ENCODE data around the gene TMEM272. TPM values are rescaled to one million over a fixed set of nuclear protein-coding genes. Genes with fewer than 3 reads are reported as not detected.

The TMEM272 gene
- total RNA-seq, 1 donor from 2014 or later, result 0.55 TPM

DNA sequence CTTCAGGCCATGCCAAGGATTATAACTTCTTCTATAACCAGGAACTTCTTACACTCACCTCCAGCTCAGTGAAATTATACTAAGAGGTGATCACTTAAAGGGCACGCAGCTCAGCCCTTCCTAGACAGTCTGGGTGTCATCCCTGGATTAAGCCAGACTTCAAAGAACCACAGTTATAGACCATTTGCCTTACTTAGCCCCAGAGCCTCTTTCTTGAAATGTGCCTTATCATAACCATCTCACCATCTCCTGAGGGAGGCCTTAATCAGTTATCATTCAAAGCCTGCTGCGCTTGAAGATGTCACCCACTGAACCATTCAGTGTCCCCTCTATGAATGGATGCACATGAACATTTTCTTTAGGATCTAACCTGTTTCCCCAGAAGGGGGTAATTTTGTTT, 30.9 kb downstream of the TMEM272 start:
- no peak for ATAC-seq
- DNase-seq, result no peak
- intact Hi-C loops (cut with micrococcal nuclease), result no loop called here

DNA sequence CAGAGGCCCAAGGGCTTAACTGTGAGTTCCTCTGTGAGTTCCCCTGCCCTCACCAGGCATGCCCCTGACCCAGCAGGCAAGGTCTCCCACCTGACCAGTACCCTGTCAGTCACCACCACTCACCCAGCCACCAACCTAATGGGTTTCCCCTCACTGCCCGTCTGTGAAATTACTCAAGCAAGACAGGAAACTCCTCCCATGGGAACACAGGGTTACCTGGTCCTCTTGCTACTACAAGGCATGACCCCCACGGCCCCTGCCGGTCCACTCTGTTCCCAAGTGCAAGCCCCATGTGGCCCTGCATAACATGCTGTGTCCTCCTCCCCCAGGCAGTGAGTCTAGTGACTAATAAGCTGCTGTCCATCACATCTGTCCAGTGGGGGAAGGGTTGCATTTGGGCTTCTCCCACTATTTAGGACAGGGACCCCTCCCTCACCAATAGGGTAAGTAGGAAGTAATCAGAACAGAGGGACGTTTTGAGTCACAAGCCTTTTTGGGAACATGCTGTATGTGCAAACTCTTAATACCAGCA, 33.0 kb downstream of the TMEM272 start:
- DNase-seq (no peak), ATAC-seq (peak; percentile 7)
- intact Hi-C loops (cut with micrococcal nuclease), result no loop called here

DNA sequence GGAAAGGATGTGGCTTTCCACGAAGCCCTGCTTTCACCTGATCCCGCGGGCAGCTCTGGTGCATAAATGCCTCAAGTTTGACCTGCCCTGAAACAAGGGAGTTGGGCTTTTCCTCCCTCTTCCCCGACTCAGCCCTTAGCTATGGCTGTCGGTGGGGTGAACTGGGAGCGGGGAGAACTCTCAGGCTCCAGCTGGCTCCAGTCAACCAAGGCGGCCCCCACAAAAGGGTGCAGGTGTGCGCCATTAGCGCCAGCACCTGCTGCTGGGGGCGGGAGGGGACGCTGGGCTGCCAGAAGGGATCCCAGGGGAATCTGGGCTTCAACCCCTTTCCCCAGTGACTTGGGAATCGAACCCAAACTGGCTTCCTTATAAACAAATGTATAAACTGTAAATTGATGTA, 33.9 kb downstream of the TMEM272 start:
- intact Hi-C loops (cut with micrococcal nuclease), result no loop called here
- DNase-seq, result no peak
- ATAC-seq, result no peak

DNA sequence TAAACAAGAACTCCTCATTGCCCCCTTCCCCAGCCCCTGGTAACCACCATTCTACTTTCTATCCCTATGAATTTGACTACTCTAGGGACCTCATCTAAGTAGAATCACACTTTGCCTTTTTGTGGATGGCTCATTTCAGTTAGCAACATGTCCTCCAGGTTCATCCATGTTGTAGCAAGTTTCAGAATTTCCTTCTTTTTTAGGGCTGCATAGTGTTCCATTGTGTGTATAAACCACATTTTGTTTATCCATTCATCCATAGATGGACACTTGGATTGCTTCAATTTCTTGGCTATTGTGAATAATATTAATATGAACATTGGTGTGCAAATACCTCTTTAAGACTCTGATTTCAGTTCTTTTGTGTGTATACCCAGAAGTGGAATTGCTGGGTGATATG, 36.2 kb downstream of the TMEM272 start:
- DNase-seq (no peak), ATAC-seq (no peak)
- intact Hi-C loops (cut with micrococcal nuclease), result no loop called here

DNA sequence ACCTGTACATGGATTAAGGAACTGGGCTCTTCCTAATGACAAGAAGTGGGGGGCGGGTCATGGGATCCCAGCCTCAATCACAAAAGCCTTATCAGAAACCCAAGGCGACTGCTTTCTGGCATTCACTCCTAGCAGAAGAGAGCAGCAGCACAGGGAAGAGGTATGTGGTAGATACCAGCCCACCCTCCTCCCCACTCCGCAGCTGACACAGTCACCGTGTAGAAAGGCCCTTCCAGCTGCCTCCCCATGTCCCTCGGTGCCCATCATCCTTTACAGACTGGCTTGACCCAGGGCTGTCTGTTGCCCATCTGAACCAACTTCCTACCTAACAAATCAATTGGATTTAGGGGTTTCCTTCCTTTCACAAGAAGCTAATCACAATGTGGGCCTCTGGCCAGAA, 37.9 kb downstream of the TMEM272 start:
- DNase-seq (no peak), ATAC-seq (no peak)
- intact Hi-C loops (cut with micrococcal nuclease), result no loop called here

DNA sequence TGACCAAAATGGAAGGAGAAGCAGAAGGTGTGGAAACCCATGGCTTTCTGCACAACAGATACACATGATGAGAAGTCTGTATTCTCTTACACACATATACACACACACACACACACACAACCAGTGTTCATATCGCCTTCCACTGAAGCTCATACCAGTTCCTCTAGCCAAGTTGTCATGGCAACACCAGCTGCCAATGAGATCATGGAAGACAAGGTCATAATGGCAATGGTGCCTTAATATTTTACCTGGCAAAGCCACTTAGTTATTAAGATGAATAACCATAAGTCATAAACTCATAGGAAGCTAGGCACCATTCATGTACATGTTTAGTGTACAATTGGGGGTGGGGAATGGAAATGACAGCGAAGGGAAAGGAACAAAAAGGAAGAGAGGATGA, 38.4 kb downstream of the TMEM272 start:
- no peak for DNase-seq
- no peak for ATAC-seq
- intact Hi-C loops (cut with micrococcal nuclease), result no loop called here

DNA sequence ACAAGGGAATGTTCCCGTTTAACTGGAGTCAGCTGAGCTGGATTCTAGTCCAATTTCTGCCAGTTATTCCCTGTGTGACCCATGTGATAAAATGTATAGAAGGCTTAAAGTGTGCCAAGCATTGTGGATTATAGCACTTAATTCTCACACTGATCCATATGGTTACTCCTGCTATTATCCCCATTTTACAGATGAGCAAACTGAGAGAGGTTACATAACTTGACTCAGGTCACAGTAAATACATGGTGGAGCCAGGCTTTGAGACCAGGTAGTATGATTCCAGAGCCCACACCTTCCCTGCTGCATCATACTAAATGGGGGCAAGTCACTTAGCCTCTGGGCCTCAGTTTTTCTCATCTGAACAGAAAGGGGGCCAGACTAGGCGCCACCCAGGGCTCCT, 39.1 kb downstream of the TMEM272 start:
- intact Hi-C loops (cut with micrococcal nuclease), result no loop called here
- no peak for ATAC-seq
- no peak for DNase-seq

DNA sequence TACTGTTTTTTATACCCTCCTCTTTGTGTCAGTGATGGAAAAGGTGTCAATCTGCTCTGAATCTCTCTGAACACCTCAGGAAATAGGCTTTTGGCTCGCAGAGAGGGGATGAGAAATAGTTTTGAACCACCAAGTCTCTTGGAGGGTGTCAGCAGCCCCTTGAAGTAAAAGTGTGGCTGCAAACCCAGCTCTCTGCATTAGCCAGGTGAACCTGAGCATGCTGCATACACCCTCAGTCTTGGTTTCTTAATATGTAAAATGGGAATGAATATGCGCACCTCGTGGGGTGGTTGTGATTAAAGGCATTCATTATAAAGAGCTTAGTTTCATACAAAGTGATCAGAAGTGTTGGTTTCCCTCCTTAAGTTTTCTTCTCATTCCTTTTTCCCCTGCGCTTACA, 39.7 kb downstream of the TMEM272 start:
- DNase-seq (no peak), ATAC-seq (no peak)
- intact Hi-C loops (cut with micrococcal nuclease), result no loop called here

DNA sequence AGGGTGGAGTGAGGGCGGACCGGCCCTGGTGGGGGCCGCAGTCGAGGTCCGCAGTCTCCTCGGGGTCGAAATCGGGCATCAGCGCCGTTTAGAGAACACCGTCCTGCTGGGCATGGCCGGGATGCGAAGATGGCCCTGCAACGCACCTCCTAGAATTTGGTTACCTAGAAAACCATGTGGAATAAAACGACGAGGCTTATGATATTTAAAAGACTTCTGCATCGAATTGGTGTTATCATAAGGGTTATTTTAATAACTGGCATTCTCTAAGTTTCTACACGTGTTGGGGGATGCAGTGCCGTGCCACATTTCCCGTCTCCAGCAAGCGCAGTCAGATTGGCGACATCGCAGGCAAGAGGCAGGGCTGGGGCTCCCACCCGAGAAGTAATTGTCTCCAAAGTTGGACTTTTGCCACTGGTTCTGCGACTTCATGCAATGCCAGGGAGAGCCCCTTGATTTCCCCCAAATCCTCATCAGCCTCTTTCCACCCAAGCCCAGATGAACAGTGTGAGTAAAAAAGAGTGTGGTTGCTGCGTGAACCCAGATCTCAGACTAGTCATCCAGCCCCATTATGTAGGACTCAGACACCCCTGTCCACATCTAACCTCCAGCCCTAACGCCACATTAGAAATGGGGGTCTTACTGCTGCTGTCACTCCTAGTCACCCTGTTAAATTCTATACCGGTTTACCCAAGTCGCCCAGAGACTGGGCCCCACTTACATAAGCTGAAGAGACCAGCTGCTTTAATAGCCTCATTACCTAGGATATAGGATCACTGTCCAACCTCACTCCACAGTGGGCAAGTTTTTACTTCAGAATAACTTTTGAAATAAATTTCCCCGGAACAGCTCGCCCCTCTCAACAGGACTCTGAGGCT, 40.4 kb downstream of the TMEM272 start:
- ATAC-seq (no peak), DNase-seq (peak; percentile 52)
- intact Hi-C loops (cut with micrococcal nuclease), result no loop called here

DNA sequence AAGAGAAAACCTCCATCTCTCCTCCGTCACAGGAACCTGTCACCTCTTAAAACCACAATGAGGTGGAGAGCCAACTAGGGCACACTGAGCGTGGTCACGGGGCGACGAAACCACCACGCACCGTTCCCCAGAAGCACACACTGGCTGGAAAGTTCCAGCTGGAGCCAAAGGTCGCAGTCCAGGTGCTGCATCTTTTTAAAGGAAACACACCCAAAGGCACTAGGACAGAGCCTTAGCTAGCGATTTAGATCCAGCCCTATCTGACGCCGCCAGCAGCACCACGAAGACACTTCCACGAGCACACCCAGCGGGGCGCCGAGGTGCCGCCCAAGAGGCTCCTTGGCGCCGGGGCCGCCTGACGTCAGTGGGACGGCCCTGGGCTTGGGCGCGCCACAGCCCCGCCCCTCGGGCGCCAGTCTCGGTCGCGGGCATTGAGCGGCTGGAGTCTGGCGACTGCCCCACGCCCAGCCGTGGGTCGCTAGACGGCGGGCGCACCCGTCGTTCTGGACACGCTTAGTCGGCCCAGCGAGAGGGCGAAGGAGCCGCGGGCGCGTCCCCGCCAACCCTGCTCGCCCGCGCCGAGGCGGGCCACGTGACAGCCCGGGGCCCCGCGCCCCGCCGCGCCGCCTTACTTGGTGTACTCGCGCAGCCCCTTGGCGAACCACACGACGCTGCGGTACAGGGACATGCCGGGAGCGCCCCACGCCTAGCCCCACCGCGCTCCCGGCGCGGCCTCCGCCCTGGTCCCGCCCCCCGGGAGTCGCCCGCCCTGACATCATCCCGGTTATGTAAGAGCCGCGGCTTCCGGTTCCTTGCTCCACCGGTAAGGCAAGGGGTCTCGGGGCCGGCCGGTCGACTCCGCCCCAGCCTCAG, 41.3 kb downstream of the TMEM272 start, which contains the start of gene DHRS12:
Gene DHRS12 (minus strand): TSS at position 742 of the 873 bp plus-strand sequence. CDS start 4,504 bp downstream, outside the sequence.
- intact Hi-C loops (cut with micrococcal nuclease), result no loop called here
- DNase-seq (peak; percentile 96), ATAC-seq (peak; percentile 88)

DNA sequence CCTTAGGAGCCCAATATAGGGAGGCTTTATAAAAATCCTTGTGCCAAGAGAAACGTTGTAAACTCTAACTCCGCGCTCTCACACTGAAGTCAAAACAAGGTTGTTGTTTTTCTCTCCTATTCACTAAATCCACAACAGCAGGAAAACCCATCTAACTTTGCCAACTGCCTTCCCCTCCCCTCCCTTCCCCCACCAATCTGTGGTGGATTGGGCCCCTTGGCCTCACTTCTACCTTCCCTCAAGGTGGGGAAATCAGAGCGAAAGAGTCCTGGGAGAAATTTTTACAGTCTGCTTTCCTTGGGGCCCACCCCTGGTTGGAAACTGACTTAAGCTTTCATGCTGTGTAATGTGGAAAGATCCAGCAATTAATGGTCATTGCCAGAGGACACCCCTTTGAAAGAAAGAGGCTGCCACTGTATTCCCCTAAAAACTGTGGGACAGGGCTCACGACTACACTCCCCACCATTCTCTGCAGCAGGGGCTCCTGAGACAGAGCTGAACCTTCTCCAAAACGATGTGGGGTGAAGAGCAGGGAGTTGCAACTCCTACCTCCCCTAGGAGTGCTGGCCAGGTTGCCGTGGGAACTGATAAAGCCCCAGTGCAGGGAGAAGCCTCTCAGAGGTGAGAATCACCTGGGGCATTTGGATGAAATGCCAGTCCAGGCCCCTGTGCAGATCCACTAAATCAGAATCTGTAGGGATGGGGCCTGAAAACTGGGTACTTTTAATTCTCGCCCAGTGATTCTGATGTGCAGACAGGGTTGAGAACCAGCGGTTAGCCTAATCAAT, 42.2 kb downstream of the TMEM272 start:
- DNase-seq (no peak), ATAC-seq (no peak)
- intact Hi-C loops (cut with micrococcal nuclease), result no loop called here

DNA sequence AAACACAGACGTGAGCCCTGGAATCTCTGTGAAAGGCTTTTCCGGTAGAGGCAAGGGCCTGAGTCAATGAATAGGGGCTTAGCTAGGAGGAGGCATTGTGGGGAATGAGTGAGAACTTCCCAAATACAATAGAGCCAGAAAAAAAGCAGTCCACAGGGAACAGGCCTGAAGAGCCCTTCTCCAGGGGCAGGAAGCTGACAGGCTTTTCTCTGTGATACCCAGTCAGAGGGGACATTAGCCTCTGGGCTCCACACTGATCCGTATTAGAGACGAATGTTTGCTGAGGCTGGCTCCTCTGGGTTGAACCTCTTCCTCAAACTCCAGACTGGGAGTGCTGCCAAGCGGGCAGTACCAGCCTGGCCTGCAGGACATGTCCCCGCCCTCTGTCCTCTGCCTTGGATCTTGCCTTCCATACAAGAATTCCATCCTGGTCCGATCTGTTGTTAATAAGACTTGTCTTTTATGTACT, 43.3 kb downstream of the TMEM272 start:
- DNase-seq, result peak; percentile 86
- peak; percentile 34 for ATAC-seq
- intact Hi-C loops (cut with micrococcal nuclease), result no loop called here

DNA sequence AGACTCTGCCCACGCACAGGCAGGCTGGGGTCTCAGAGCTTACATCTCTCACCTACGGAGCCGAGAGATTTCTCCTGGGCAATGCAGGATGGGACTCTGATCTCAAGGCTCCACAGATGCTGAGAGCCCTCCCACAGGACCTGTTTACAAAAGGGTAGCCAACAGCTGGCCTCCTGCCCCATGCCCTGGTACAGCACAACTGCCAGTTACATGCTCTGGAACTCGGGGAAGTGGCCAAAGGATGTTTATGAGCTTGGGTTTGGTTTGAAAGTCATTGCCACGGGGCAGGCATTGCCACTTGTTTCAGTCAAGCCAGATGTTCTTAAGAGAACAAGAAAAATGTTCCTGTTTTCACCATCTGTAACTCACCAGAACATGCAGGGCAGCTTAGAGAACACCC, 44.5 kb downstream of the TMEM272 start:
- no peak for ATAC-seq
- intact Hi-C loops (cut with micrococcal nuclease), result no loop called here
- DNase-seq, result peak; percentile 65

DNA sequence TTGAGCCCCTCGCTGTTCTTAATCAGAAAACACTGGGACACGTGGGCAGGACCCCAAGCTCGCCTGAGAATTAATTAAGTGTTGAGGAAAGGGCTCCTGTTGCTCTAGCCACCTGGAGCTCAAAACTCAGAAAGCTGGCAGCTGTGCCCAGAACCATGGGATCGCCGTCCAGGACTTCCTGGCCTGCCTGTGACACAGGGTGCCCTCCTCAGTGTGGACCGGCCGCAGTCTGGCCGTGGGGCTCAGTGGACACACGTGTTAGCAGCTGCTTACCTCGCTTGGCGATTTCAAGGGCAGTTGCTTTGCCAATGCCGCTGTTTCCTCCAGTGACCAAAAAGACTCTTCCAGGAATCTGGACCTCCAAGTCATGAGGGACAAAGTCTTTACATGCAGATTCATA, 45.7 kb downstream of the TMEM272 start:
- DNase-seq (no peak), ATAC-seq (no peak)
- intact Hi-C loops (cut with micrococcal nuclease), result no loop called here

DNA sequence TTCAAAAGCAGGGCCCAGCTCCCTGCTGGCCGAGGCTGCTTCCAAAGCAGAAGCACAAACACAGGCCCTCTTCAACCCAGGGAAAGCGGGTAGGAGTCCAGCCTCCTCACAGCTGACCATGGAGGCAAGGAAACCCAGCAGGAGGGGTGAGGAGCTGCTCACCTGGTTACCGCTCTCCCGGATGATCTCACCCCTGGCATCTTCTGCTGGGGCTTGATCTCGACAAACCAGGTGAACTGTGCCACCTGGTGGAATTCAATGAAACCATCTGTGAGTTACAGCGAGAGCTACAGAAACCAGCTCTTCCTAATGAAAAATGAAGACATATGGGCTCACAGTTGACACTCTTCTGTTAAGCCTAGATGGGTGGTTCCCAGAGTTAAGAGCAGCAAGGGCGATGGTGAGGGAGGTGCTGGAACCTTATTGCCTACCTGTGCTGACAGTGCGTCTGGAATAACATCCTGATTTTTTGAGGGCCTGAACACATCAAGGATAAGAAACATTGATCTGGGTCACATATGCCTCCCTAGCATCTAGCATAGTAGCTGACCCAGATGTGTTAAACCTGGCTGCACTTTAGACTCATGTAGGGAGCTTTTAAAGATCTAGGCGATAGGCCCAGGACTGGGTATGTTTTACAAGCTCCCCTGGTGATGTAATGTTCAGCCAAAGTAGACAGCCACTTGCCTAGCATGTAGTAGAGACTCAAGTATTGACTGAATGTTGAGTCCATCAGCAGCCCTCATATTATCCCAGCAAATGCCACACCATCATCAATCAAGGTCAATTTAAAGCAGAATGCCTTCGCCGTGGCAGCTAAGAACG, 47.1 kb downstream of the TMEM272 start:
- DNase-seq (no peak), ATAC-seq (no peak)
- intact Hi-C loops (cut with micrococcal nuclease), result no loop called here

DNA sequence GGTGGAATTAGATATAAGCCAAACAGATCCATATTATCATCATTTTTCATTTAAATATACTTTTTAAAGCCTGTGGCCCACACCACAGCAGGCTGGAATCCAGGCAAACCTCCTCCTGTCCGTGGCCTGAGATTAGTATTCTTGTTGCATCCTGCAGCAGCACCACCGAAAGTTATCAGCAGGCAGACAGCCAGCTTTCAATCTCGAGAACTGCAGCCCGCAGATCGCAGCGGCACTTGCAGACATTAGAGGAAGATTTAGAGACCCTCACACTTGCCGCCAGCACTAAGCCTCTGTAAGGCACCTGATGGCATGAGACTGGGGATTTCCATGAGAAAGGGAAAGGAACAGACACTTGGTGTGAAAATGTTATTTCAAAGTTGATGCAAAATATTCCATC, 48.4 kb downstream of the TMEM272 start:
- ATAC-seq (no peak), DNase-seq (no peak)
- intact Hi-C loops (cut with micrococcal nuclease), result no loop called here

DNA sequence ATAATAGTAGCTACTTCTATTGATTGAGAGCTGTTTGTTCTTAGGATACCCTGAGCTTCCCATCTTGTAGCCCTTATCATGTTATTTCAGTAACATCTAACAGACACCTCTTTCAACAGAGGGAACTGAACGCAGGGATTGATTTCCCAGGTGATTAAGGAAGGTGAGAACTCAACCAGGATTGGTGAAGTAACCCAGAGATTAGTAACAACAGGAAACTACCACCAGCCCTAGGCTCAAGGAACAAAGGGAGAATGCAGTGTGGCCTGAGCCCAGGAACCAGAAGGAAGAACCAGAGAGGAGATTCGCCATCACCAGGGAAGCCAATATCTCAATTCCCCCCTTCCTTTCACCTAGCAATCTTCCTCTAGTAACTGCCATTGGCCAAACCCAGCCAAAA, 49.6 kb downstream of the TMEM272 start:
- DNase-seq (no peak), ATAC-seq (no peak)
- intact Hi-C loops (cut with micrococcal nuclease), result no loop called here

DNA sequence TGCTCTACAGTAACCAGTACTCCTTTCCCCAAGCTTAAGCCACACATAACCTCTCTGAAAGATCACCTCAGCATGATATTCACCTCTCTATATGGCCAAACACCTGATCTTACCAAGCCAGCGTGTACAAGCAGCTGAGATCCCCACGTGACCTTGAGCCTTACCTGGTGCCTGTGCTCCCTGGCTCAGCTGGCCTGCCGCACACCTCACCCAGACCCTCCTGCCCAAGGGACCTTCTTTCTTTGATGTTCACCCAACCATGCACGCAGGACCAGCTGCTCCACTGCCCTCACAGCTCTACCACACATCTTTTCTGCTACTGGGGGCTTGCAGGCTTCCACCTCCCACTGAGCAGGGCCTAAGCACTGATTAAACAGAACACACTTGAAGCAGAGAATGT, 50.0 kb downstream of the TMEM272 start:
- DNase-seq, result no peak
- intact Hi-C loops (cut with micrococcal nuclease), result no loop called here
- ATAC-seq, result no peak

All from left ventricle myocardium superior (tissue), 1 donor.